Bronchial epithelial cell (primary cell): ENCODE measurements around the gene OR10G3. TPM values are rescaled to one million over a fixed set of nuclear protein-coding genes. Genes with fewer than 3 reads are reported as not detected.

ENCODE experiments used
- DNase-seq: peaks from one replicate; pipeline ENCODE4 v3.0.0-alpha.2; 2010; ENCODE audit warnings: low read depth
- FAIRE-seq: peaks from 2 replicates; lab custom pipeline; 2011; peaks lifted over from hg19 to GRCh38; lab: Jason Lieb, UNC
- H3K27me3 ChIP-seq: 2 replicates; pipeline ENCODE4 v1.5.1; 2011; ENCODE audit warnings: low read length; ENCODE audit not compliant: control insufficient read depth, insufficient read depth
- H3K36me3 ChIP-seq: 2 replicates; pipeline ENCODE4 v1.5.1; 2011; ENCODE audit warnings: low read length; ENCODE audit not compliant: control insufficient read depth, insufficient read depth
- H3K4me3 ChIP-seq: 2 replicates; pipeline ENCODE4 v1.5.1; 2011; ENCODE audit warnings: mild to moderate bottlenecking, low read depth, low read length, control low read depth
- total RNA-seq: library from RNA; depleted of rRNA; stranded (reverse); fragments of >200 nt; gene quantifications from 2 replicates; pipeline ENCODE4 v1.2.1, GENCODE V29; 2014
- TF ChIP-seq, protein P1 (sequence below): IDR thresholded peaks from 2 replicates; pipeline ENCODE4 v1.5.1; 2011; ENCODE audit warnings: mild to moderate bottlenecking, moderate library complexity, low read length, control low read depth, inconsistent platforms; ENCODE audit not compliant: insufficient read depth, severe bottlenecking

The OR10G3 gene
- total RNA-seq, 1 donor from 2014 or later = not detected

DNA sequence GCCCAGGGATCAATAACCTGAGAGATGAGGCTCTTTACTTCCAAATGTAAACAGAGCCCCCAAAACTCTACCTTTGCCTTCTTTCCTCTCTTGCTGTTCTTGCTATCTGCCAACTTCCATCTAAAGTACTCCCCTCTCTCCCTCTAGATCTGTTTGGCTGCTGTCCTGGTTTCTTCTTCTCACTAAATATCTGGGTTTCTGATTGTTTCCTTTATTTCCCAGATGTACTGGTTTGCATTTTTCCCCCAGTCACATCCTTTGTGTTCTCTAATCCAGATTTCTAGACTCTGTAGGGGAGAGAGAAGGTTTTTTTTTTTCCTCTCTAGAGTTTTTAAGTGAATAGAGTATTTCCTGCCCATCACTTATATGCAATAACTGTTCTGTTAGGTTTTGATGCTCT is 46.6 kb downstream of the OR10G3 start:
- FAIRE-seq (no peak), DNase-seq (no peak)
- Histone ChIP-seq H3K36me3 (no peaks in the 10 kb centered on the region), H3K4me3 (no peak overlapping the region), H3K27me3 (peaks cover 12% of the 10 kb centered on the region)
- TF ChIP-seq, protein P1, sequence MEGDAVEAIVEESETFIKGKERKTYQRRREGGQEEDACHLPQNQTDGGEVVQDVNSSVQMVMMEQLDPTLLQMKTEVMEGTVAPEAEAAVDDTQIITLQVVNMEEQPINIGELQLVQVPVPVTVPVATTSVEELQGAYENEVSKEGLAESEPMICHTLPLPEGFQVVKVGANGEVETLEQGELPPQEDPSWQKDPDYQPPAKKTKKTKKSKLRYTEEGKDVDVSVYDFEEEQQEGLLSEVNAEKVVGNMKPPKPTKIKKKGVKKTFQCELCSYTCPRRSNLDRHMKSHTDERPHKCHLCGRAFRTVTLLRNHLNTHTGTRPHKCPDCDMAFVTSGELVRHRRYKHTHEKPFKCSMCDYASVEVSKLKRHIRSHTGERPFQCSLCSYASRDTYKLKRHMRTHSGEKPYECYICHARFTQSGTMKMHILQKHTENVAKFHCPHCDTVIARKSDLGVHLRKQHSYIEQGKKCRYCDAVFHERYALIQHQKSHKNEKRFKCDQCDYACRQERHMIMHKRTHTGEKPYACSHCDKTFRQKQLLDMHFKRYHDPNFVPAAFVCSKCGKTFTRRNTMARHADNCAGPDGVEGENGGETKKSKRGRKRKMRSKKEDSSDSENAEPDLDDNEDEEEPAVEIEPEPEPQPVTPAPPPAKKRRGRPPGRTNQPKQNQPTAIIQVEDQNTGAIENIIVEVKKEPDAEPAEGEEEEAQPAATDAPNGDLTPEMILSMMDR = no peak

DNA sequence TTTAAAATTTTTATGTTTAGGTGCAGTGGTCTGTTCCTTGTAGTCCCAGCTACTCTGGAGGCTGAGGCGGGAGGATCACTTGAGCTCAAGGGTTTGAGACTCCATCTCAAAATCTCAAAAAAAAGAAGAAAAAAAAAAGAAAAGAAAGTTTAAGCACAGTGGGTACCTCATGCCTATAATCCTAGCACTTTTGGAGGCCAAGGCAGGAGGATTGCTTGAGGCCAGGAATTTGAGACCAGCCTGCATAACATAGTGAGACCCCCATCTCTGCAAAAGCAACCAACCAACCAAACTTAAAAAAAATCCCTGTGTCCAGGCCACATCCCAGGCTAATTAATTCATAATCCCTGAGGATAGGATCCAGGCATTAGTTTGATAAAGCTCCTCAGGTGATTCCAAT is 50.4 kb downstream of the OR10G3 start:
- Histone ChIP-seq H3K36me3 (no peaks in the 10 kb centered on the region), H3K4me3 (no peak overlapping the region), H3K27me3 (no peaks in the 10 kb centered on the region)
- no peak for FAIRE-seq
- no peak for DNase-seq
- TF ChIP-seq, protein P1 = no peak

DNA sequence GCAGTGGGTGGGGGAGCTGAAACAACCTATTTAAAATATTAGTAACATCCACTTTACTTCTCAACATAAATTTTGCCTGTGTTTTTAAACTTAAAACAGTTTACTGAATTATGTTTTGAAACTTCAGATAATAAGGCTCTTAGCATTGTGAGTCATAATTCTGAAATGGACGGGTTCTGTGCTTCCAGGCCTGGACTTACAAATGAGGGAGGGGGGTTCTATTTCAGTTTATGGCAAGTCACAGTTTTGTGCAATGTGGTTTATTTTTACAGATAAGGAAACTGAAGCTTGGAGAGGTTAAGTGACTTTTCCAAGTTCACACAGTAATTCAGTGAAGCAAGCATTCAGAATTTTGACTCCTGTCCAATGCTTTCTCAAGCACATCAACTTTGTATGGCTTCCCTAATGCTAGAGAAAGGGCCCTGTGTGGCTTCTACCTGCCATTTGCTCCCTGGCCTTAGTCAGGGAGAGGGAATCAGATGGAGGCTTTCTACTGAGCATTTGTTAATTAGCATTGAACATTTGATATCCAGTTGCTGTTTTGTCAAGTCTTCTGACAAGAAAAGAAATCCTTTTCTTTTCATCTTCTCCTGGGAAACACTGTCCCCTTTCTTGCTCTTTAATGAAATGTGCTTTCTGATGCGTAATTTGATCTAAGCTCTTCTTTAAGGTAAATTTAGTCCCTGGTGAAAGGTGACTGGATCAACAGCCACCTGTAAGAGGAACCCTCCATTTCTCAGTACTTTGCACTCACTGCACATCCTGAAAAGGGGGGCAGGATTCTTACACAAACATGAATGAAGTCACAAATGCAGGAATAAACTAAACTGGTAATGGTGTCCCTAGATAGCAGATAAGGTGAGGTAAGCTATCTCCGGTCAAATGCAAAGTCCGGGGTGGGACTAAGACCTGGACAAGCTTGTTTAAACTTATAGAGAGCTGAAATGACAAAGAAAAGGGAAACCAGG is 51.2 kb downstream of the OR10G3 start:
- Histone ChIP-seq H3K27me3 (no peaks in the 10 kb centered on the region), H3K4me3 (no peak overlapping the region), H3K36me3 (no peaks in the 10 kb centered on the region)
- TF ChIP-seq, protein P1 = no peak
- DNase-seq = no peak
- no peak for FAIRE-seq

DNA sequence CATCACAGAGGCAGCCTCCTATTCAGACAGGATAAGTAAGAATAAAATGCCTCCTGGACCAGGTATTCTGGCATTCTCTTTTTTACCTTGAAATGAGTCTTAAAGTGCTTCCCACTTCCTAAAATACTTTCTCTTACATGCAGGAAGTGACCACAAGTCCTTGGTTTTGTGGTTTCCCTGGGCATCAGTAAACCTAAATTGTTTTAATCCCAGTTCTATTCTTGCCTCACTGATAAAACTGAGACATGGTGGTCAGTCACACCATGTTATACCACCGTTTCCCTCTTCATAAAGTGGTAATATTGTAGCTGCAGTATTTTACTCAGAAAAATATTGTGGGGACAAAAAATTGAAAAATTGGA is 52.6 kb downstream of the OR10G3 start:
- Histone ChIP-seq H3K36me3 (no peaks in the 10 kb centered on the region), H3K27me3 (no peaks in the 10 kb centered on the region), H3K4me3 (no peak overlapping the region)
- no peak for FAIRE-seq
- TF ChIP-seq, protein P1 = no peak
- DNase-seq = no peak

DNA sequence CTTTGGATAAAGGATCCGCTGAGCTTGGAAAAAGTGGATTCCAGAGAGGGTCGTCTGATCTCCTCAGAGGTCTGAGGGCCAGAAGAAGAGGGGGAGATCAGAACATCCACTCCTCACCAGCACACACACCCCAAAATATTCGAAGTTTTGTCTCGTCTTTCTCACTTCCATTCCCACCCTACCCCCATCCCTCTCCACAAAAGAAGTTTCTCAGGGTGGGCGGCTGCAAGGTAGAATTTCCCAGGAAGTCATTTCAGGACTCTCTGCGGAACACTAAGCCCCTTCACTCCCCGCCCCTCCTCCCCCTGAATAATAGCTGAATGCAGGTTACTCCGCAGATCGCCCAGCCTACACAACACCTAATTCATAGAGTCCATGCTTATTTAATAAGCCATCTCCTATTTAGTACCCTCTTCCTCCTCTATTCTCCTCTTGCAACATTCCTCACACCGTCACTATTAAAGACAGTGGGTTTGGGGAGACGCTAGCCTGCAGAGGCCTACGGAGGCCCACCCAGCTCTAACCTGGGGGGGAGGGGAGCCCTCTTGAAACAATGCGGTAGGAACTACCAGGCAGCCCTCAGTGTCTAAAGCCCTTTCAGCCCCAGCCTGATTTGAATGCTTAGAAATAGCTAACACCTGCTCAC is 53.1 kb downstream of the OR10G3 start:
- no peaks in the 10 kb centered on the region for H3K27me3 ChIP-seq
- peak overlapping the region; percentile 48 for H3K4me3 ChIP-seq
- DNase-seq = no peak
- no peaks in the 10 kb centered on the region for H3K36me3 ChIP-seq
- TF ChIP-seq, protein P1 = no peak
- no peak for FAIRE-seq
